C4-2B (cell line): ENCODE measurements around the gene TSPAN2.

ENCODE experiments used
- CTCF ChIP-seq: fragments of 450-650 bp; conservative IDR thresholded peaks from 2 replicates; pipeline ENCODE4 v1.5.1; 2017; ENCODE audit warnings: mild to moderate bottlenecking
- ZFX ChIP-seq: fragments of 450-650 bp; IDR thresholded peaks from 2 replicates; pipeline ENCODE4 v1.6.1; 2017

- TF ChIP-seq CTCF: no peak
- no peak for TF ChIP-seq ZFX
Measured at GRCh38 chr1:115115521-115116161, 26.3 kb upstream of the TSPAN2 start.
